SK-N-SH treated with all-trans-retinoic acid at 6 μM for 48 hours (cell line): ENCODE data around the gene RIMBP2.

Experiments
- RARB ChIP-seq: fragments of 250-450 bp; sonication (Bioruptor Pico); IDR thresholded peaks from 2 replicates; pipeline ENCODE4 v1.8.0; 2021; ENCODE audit warnings: mild to moderate bottlenecking, moderate library complexity
- TCF4 ChIP-seq: fragments of 250-450 bp; sonication (Bioruptor Pico); IDR thresholded peaks from 2 replicates; pipeline ENCODE4 v1.8.0; 2021; ENCODE audit warnings: mild to moderate bottlenecking, moderate library complexity, borderline replicate concordance
- TF ChIP-seq, protein P1 (sequence below): fragments of 250-450 bp; sonication (Bioruptor Pico); IDR thresholded peaks from 2 replicates; pipeline ENCODE4 v1.5.1; 2020; ENCODE audit warnings: low read depth, mild to moderate bottlenecking, moderate library complexity

DNA sequence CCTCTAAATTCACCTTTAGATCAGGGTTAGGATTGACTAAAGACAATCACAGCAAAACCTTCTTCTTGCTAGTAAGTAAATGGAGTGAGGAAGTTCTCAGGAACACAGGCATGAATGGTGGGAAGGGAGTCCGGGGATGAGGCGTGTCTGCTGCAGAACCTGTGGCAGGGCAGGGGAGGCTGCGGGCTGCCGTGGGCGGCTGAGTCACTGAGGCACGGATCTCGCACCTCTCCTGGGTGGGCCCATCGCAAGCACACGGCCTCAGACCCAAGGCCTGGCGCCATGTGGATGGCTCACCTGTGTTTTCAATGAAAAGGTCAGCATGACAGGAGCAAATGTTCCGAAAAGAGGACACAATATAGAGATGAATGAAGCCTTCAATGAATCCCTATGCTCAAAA lies 293.0 kb downstream of the RIMBP2 start:
- TF ChIP-seq TCF4 (CRISPR knock-in tag) (no peak), RARB (no peak)
- TF ChIP-seq, protein P1, sequence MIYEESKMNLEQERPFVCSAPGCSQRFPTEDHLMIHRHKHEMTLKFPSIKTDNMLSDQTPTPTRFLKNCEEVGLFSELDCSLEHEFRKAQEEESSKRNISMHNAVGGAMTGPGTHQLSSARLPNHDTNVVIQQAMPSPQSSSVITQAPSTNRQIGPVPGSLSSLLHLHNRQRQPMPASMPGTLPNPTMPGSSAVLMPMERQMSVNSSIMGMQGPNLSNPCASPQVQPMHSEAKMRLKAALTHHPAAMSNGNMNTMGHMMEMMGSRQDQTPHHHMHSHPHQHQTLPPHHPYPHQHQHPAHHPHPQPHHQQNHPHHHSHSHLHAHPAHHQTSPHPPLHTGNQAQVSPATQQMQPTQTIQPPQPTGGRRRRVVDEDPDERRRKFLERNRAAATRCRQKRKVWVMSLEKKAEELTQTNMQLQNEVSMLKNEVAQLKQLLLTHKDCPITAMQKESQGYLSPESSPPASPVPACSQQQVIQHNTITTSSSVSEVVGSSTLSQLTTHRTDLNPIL = no peak
